LNCAP (cell line): Measurements from ENCODE around the gene C1QTNF12.

Experiments
- CTCF ChIP-seq: fragments of 450-650 bp; IDR thresholded peaks from 2 replicates; pipeline ENCODE4 v1.5.1; 2017; ENCODE audit warnings: mild to moderate bottlenecking

Gene C1QTNF12

GRCh38 chr1:1244192-1244811 lies 2.2 kb downstream of the C1QTNF12 start:
- no peak for TF ChIP-seq CTCF

- no peak for TF ChIP-seq CTCF
These were observed 2.7 kb downstream of the C1QTNF12 start for GRCh38 chr1:1243807-1244191.

- no peak for TF ChIP-seq CTCF
These were observed 3.3 kb downstream of the C1QTNF12 start for GRCh38 chr1:1243266-1243660.

GRCh38 chr1:1242461-1243265 lies 3.9 kb downstream of the C1QTNF12 start:
- TF ChIP-seq CTCF: no peak

GRCh38 chr1:1241588-1242219 lies 4.8 kb downstream of the C1QTNF12 start:
- TF ChIP-seq CTCF: no peak

- TF ChIP-seq CTCF: no peak
These were observed 5.5 kb downstream of the C1QTNF12 start for GRCh38 chr1:1240822-1241587.

GRCh38 chr1:1240348-1240732 lies 6.2 kb downstream of the C1QTNF12 start:
- no peak for TF ChIP-seq CTCF
